Brain microvascular endothelial cell (primary cell): ENCODE measurements around the gene LFNG.

Experiments used
- DNase-seq: peaks from one replicate; pipeline ENCODE4 v3.0.0-alpha.2; 2020
- H3K27ac ChIP-seq: fragments of 250-450 bp; sonication (Bioruptor Pico); 2 replicates; pipeline ENCODE4 v1.5.1; 2020; ENCODE audit warnings: mild to moderate bottlenecking, moderate library complexity
- H3K27me3 ChIP-seq: fragments of 250-450 bp; sonication (Bioruptor Pico); replicated peaks from 2 replicates; pipeline ENCODE4 v1.5.1; 2020; ENCODE audit warnings: mild to moderate bottlenecking
- H3K36me3 ChIP-seq: fragments of 250-450 bp; sonication (Bioruptor Pico); replicated peaks from 2 replicates; pipeline ENCODE4 v1.5.1; 2020; ENCODE audit warnings: mild to moderate bottlenecking
- H3K4me3 ChIP-seq: 2 replicates; pipeline ENCODE4 v1.5.1; 2011; ENCODE audit warnings: low read depth, mild to moderate bottlenecking, control low read depth, low read length, moderate library complexity
- in situ Hi-C: cut with HindIII; loops from 2 replicates; pipeline ENCODE4 v1.10.0; 2017; ENCODE audit warnings: low sequenced_read_pairs, low pct_ligation_motif_present
- TF ChIP-seq, protein P1 (sequence below): IDR thresholded peaks from 2 replicates; pipeline ENCODE4 v1.5.1; 2011; ENCODE audit warnings: low read depth, mild to moderate bottlenecking, moderate library complexity, low read length, control low read depth, inconsistent platforms; ENCODE audit errors: missing control alignments

The LFNG gene

GRCh38 chr7:2501947-2502646, 17.5 kb upstream of the LFNG start:
- DNase-seq, result no peak
- in situ Hi-C loops, result no loop called here
- H3K4me3 ChIP-seq, result no peak overlapping the region
- H3K27ac ChIP-seq, result no peak overlapping the region
- H3K36me3 ChIP-seq, result no peaks in the 10 kb centered on the region
- H3K27me3 ChIP-seq, result no peaks in the 10 kb centered on the region
- TF ChIP-seq, protein P1, sequence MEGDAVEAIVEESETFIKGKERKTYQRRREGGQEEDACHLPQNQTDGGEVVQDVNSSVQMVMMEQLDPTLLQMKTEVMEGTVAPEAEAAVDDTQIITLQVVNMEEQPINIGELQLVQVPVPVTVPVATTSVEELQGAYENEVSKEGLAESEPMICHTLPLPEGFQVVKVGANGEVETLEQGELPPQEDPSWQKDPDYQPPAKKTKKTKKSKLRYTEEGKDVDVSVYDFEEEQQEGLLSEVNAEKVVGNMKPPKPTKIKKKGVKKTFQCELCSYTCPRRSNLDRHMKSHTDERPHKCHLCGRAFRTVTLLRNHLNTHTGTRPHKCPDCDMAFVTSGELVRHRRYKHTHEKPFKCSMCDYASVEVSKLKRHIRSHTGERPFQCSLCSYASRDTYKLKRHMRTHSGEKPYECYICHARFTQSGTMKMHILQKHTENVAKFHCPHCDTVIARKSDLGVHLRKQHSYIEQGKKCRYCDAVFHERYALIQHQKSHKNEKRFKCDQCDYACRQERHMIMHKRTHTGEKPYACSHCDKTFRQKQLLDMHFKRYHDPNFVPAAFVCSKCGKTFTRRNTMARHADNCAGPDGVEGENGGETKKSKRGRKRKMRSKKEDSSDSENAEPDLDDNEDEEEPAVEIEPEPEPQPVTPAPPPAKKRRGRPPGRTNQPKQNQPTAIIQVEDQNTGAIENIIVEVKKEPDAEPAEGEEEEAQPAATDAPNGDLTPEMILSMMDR, result no peak

GRCh38 chr7:2502647-2502966, 17.0 kb upstream of the LFNG start:
- no peaks in the 10 kb centered on the region for H3K27me3 ChIP-seq
- H3K4me3 ChIP-seq, result no peak overlapping the region
- DNase-seq, result no peak
- TF ChIP-seq, protein P1, result no peak
- H3K27ac ChIP-seq, result no peak overlapping the region
- no peaks in the 10 kb centered on the region for H3K36me3 ChIP-seq
- in situ Hi-C loops, result no loop called here

DNA sequence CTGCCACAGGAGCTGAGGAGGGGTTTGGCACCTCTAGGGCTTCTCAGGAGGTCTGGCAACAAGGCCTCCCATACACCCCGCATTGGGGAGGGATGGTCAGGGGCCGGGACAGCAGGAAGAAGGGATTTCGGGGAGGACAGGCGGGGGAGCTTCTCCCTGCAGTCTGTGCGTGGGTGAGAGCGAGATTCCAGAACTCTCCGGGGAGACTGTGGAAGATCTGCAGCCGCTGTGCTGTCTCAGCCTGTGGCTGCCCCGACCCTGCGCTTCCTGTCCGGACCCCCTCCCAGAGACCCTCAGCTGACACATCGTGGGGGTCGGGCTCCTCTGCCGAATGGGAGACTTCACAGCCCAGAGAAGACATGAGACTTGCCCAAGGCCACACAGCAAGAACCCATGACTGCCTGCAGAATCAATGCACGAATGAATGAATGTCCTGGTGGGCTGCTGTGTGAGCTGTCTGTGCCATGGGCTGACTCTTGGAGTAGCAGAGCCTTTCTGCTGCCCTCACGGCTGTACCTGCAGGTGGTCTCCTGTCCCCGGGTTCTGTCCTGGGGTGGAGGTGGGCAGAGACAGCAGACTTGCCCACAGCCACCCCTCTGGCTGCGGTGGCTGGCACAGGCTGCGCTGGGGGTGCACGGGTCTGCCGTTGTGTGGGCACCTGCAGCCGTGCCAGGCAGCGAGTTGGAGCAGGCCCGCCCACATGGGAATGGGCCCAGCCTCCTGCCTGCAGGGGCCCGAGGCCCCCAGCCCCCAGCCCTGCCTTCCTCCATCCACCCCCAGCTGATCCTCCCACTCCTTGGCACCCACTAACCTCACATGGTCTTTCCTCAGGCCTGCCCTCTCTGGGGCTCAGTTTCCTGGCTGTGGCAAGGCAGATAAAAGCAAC, 16.3 kb upstream of the LFNG start:
- in situ Hi-C loops, result no loop called here

DNA sequence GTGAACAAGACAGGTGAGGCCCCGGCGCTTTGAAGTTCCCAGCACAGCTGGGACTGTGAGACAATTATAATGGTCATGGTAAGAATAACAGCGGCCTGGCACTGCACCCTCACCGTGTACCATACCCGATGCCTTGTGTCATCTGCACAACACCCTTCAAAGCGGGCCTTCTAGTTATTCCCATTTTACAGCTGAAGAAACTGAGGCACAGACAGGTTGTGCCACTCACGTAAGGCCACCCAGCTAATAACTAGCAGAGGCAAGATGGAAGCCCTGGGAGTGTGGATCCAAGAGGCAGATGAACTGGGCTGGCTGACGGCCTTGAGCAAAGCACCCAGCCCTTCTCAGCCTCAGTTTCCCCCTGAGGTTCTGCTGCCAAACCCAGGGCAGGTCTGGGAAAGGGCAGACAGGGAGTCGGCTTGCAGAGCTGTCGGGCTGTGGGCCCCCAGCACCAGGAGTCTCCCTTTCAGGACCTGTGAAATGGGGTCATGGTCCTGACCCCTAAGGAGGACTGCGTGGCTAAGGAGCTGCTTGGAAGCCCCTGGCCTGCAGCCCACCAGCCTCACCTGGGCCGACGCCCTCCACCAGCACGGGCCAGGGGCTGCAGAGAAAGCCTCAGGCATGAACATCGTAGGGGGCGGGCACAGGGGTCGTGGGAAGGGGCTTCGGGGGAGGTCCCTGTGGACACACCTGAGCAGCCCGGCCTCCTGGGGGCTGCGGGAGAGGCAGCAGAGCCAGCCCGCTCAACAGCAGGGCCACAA, 15.3 kb upstream of the LFNG start:
- TF ChIP-seq, protein P1, result no peak
- no peak overlapping the region for H3K4me3 ChIP-seq
- H3K36me3 ChIP-seq, result no peaks in the 10 kb centered on the region
- H3K27me3 ChIP-seq, result no peaks in the 10 kb centered on the region
- DNase-seq, result no peak
- H3K27ac ChIP-seq, result no peak overlapping the region
- in situ Hi-C loops, result no loop called here

More for the DNA sequence above, 16.3 kb upstream of the LFNG start:
- Histone ChIP-seq H3K36me3 (no peaks in the 10 kb centered on the region), H3K27me3 (no peaks in the 10 kb centered on the region), H3K27ac (no peak overlapping the region), H3K4me3 (no peak overlapping the region)
- TF ChIP-seq, protein P1, result no peak
- DNase-seq, result no peak

- TF ChIP-seq, protein P1, result no peak
- Histone ChIP-seq H3K27me3 (no peaks in the 10 kb centered on the region), H3K27ac (no peak overlapping the region), H3K36me3 (no peaks in the 10 kb centered on the region), H3K4me3 (no peak overlapping the region)
- in situ Hi-C loops, result no loop called here
- no peak for DNase-seq
These were observed 14.6 kb upstream of the LFNG start for GRCh38 chr7:2504889-2505375.
